Activated CD4-positive, alpha-beta T cell treated with anti-CD3 and anti-CD28 coated beads for 1 hour (primary cell): ENCODE results near the gene CFAP90.

Source experiments
- DNase-seq: peaks from one replicate; pipeline ENCODE4 v3.0.0-alpha.2; 2020

CFAP90 gene

GRCh38 chr5:7815892-7816534, 34.9 kb downstream of the CFAP90 start:
- DNase-seq = peak; percentile 31

DNA sequence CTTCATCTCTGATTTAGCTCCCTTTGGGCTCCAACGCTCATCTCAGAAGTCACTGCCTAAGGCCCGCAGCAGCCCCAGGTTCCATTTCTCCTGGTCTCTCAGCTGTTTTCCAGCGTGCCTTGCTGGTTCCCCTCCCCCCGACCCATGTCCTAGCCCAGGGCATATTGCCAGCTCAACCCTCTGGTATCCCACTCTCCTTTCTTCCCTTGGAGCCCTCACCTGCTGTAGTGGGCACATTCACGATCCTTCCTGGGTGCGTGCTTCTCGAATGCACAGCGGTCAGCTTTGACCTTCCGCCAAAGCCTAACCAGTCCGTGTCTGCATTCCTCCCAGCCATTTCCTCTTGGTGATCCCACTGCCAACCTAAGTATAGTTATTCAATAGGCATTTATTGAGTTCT, 36.1 kb downstream of the CFAP90 start:
- no peak for DNase-seq

- DNase-seq = no peak
These were observed 37.4 kb downstream of the CFAP90 start for GRCh38 chr5:7813576-7813975.

DNA sequence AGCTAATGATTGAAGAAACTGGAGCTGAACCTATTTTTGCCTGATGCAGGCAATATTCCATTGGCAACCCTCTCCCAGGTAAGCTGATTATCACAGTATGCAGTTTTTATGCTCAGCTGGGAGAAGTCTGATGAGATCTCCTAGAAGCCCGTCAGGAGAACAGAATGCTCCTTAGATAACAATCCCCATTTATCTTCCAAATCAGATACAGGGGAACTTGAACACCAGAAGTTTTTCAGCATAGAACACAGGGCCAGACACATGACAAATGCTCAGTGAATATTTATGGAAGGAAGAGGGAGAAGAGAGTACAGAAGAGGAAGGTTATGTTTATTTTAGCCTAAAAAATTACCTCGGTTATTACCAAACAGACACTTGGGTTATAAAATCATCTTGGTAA, 37.9 kb downstream of the CFAP90 start:
- DNase-seq = no peak

DNA sequence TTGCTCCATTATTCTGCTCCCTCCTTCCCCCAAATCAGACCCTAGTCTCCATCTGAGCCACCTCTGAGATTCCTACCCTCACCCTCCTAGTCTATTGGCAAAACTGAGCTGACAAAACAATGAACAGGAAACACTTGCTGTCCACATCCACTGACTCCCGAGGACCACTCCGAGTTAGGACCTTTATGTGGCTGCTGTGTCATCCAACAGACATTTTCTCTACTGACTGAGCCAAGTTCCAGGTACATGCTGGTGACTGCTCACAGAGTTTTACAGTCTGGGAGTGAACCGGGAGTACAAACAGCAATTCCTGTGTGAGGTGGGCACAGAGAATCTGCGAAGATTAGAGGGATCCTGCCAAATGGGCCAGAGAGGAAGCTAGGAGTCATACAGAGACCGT, 39.2 kb downstream of the CFAP90 start:
- no peak for DNase-seq

- no peak for DNase-seq
These were observed 41.9 kb downstream of the CFAP90 start for GRCh38 chr5:7808998-7809397.

DNA sequence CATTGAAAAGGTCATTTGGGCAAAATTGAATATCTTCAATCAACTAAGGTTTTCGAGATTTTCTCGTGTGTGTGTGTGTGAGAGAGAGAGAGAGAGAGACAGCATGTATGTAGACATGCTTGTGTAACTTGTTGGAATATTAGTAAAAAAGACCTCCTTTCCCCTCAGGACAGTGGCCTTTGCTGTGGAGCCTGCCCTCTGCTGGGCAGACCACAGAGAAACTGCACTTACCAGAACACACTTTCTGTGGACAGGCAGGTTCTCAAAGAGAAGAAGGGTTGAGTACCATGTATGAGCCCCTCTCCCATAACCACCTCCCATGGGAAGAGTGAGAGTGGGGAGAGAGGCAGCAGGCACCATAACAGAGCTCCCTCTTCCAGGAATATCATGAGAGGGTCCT, 45.6 kb downstream of the CFAP90 start:
- no peak for DNase-seq

- no peak for DNase-seq
These were observed 47.0 kb downstream of the CFAP90 start for GRCh38 chr5:7803937-7804336.

DNA sequence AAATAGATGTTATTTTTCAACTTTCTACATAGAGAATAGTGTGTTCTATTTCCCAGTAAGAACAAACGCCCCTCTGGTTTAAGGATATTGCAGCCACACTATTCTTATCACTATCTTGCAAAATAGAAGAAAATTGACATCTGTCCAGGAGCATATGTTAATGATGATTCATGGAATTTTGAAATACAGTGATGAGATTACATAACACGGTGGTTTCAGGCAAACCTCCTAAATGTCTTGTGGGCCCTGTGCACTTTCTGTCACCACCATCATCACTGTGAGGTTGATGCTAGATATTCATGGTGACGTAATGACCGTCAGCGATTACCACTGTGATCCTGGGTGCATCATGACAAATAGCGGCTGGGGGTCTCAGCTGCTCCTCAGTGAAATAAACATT, 48.1 kb downstream of the CFAP90 start:
- no peak for DNase-seq

GRCh38 chr5:7801891-7802614, 48.9 kb downstream of the CFAP90 start:
- no peak for DNase-seq

GRCh38 chr5:7795306-7795705, 55.6 kb downstream of the CFAP90 start:
- no peak for DNase-seq

GRCh38 chr5:7794823-7795222, 56.1 kb downstream of the CFAP90 start:
- no peak for DNase-seq

GRCh38 chr5:7794311-7794710, 56.6 kb downstream of the CFAP90 start:
- DNase-seq = no peak

DNA sequence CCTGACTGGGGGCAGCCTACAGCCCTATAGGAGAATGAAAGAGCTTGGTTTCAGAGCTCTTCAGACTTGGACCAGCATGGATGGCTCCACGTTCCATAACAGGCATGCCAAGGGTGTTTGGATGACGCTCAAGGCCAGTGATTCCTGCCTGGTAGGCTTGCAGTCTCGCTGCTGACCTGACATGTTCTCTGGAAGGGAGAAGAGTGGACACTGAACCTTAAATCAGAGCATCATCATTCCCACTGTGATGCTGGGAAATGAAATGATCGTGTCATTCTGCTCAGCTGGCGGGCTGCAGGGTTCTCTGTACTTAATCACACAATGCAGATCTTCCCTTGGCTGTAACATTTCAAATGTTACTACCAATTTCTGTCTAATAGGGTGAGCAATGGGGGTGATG, 57.0 kb downstream of the CFAP90 start:
- no peak for DNase-seq

- DNase-seq = no peak
These were observed 61.4 kb downstream of the CFAP90 start for GRCh38 chr5:7789567-7789966.

- no peak for DNase-seq
These were observed 63.2 kb downstream of the CFAP90 start for GRCh38 chr5:7787770-7788169.

- no peak for DNase-seq
These were observed 66.1 kb downstream of the CFAP90 start for GRCh38 chr5:7784683-7785380.

DNA sequence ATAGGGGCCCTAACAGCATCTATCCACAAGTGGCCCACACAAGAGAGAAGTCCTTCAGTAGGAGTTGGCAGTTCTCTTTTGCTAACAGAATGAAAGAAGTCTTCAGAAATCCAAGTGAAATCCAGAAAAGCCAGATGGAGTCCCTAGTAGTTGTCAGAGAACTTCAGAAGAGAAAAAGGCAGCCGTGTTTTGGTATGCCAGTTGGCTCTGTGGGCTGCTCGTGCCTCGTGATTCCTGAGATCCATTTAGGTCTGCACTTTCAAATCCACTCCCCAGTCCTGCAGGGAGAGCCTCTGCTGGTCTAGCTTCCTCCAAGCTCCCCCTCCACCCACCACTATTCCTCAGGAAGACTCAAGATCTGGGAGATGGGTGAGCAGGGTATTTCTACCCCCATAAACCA, 69.0 kb downstream of the CFAP90 start:
- DNase-seq = no peak
